Measurements from ENCODE around the gene PYHIN1.

DNA sequence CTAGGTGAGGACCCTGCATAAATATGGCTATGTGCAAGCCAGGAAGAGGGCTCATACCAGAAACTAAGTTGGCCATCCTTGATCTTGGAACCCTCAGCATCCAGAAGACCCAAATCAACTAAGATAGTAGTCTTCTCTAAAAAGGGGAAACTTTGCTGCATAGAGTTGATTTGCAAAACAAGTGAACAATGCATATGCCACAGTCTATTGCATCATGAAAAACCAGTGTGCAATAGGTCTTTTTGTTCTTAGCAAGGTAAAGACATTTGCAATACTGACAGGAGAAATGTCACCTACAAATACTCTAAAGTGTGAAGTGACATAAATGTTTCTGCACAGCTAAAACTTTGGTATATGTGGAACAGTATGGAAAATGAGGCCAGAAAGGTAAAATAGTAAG, 76.4 kb downstream of the PYHIN1 start:
- TF ChIP-seq, protein P1, sequence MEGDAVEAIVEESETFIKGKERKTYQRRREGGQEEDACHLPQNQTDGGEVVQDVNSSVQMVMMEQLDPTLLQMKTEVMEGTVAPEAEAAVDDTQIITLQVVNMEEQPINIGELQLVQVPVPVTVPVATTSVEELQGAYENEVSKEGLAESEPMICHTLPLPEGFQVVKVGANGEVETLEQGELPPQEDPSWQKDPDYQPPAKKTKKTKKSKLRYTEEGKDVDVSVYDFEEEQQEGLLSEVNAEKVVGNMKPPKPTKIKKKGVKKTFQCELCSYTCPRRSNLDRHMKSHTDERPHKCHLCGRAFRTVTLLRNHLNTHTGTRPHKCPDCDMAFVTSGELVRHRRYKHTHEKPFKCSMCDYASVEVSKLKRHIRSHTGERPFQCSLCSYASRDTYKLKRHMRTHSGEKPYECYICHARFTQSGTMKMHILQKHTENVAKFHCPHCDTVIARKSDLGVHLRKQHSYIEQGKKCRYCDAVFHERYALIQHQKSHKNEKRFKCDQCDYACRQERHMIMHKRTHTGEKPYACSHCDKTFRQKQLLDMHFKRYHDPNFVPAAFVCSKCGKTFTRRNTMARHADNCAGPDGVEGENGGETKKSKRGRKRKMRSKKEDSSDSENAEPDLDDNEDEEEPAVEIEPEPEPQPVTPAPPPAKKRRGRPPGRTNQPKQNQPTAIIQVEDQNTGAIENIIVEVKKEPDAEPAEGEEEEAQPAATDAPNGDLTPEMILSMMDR (optimal IDR thresholded peaks at IDR 0.05 in 1 of 3, IDR thresholded peaks at IDR 0.05 in 1 of 3, conservative IDR thresholded peaks at IDR 0.05 in 1 of 3; ENCODE audit: extremely low read depth in 1 of 3, insufficient read depth in 2 of 3, low read length in 3 of 3): no peak
- TF ChIP-seq EZH2 (IDR thresholded peaks at IDR 0.05; ENCODE audit: low read length): no peak

Measured in keratinocyte (primary cell).